ENCODE data around the gene XYLB. TPM values are rescaled to one million over a fixed set of nuclear protein-coding genes. Genes with fewer than 3 reads are reported as not detected.

The XYLB gene
- total RNA-seq, 5 donors from 2014 or later (not counting 1 experiment from before 2014, with no cell fraction given), result 0.59 to 1.9 (median 1.0) TPM

GRCh38 chr3:38334142-38335055 lies 12.2 kb upstream of the XYLB start:
- peaks cover 0 to 8% of the 10 kb centered on the region in 2 donors for H3K27me3 Mint-ChIP-seq
- H3K9me3 ChIP-seq, result no peaks in the 10 kb centered on the region
- ATAC-seq (replicated peaks in 1 of 4) (no peak), DNase-seq (no peak)
- H3K27ac ChIP-seq (ENCODE audit: low read length), result no peak overlapping the region
- no peak overlapping the region for H3K27ac Mint-ChIP-seq
- H3K4me3 Mint-ChIP-seq, result no peak overlapping the region
- CTCF ChIA-PET, result interaction anchor here in 1 of 2 donors (0.5 kb wide), 1 partner anchor 100 kb away, joined by 3 read pairs; no protein-coding TSS in a partner anchor
- H3K27me3 ChIP-seq (replicated peaks in 1 of 2; ENCODE audit: control insufficient read depth in 2 of 2, extremely low read depth in 1 of 2, insufficient read depth in 2 of 2, low read length in 1 of 2), result peaks cover 0 to 5% of the 10 kb centered on the region in 2 experiments
- H3K9me3 Mint-ChIP-seq, result no peaks in the 10 kb centered on the region
- H3K36me3 ChIP-seq (ENCODE audit: control insufficient read depth in 2 of 2, extremely low read depth in 1 of 2, insufficient read depth in 1 of 2, low read length in 1 of 2), result no peaks in the 10 kb centered on the region
- no peaks in the 10 kb centered on the region for H3K4me1 Mint-ChIP-seq
- no peak overlapping the region for H3K4me3 ChIP-seq (ENCODE audit: control insufficient read depth in 1 of 2, extremely low read depth in 1 of 2, low read length in 1 of 2)
- POLR2A ChIA-PET, result no interaction called here
- WGBS (ENCODE audit: insufficient coverage), result 63% methylated on average over 3 of the region's 5 CpGs
- no peaks in the 10 kb centered on the region for H3K4me1 ChIP-seq (ENCODE audit: control insufficient read depth in 1 of 2, extremely low read depth in 1 of 2, insufficient read depth in 2 of 2, low read length in 2 of 2)
- no peaks in the 10 kb centered on the region for H3K36me3 Mint-ChIP-seq

- Mint-ChIP-seq H3K4me3 (no peak overlapping the region), H3K27ac (no peak overlapping the region), H3K36me3 (no peaks in the 10 kb centered on the region), H3K4me1 (no peaks in the 10 kb centered on the region), H3K27me3 (peaks cover 0 to 7% of the 10 kb centered on the region in 2 donors), H3K9me3 (no peaks in the 10 kb centered on the region)
- ChIA-PET CTCF (interaction anchor here (0.5 to 1.2 kb wide), 4 partner anchors 11 to 236 kb away, joined by 3 to 4 read pairs (median 3); partner anchors contain the start of gene XYLB (in 1 of the 2)), POLR2A (no interaction called here)
- DNase-seq (no peak), ATAC-seq (replicated peaks in 1 of 4) (no peak)
- Histone ChIP-seq H3K27ac (ENCODE audit: low read length) (no peak overlapping the region), H3K27me3 (replicated peaks in 1 of 2; ENCODE audit: control insufficient read depth in 2 of 2, extremely low read depth in 1 of 2, insufficient read depth in 2 of 2, low read length in 1 of 2) (peaks cover 0 to 5% of the 10 kb centered on the region in 2 experiments), H3K9me3 (no peaks in the 10 kb centered on the region), H3K36me3 (ENCODE audit: control insufficient read depth in 2 of 2, extremely low read depth in 1 of 2, insufficient read depth in 1 of 2, low read length in 1 of 2) (no peaks in the 10 kb centered on the region), H3K4me1 (ENCODE audit: control insufficient read depth in 1 of 2, extremely low read depth in 1 of 2, insufficient read depth in 2 of 2, low read length in 2 of 2) (no peaks in the 10 kb centered on the region), H3K4me3 (ENCODE audit: control insufficient read depth in 1 of 2, extremely low read depth in 1 of 2, low read length in 1 of 2) (no peak overlapping the region)
- 89% methylated on average over 6 of the region's 6 CpGs for WGBS (ENCODE audit: insufficient coverage)
Measured at GRCh38 chr3:38335263-38335662, 11.3 kb upstream of the XYLB start.

GRCh38 chr3:38337703-38338102 lies 8.9 kb upstream of the XYLB start:
- H3K4me3 Mint-ChIP-seq, result no peak overlapping the region
- ATAC-seq (replicated peaks in 1 of 4) (no peak), DNase-seq (no peak)
- ChIA-PET CTCF (no interaction called here), POLR2A (no interaction called here)
- Histone ChIP-seq H3K27ac (ENCODE audit: low read length) (no peak overlapping the region), H3K9me3 (no peaks in the 10 kb centered on the region), H3K4me3 (ENCODE audit: control insufficient read depth in 1 of 2, extremely low read depth in 1 of 2, low read length in 1 of 2) (no peak overlapping the region), H3K4me1 (ENCODE audit: control insufficient read depth in 1 of 2, extremely low read depth in 1 of 2, insufficient read depth in 2 of 2, low read length in 2 of 2) (no peaks in the 10 kb centered on the region), H3K27me3 (replicated peaks in 1 of 2; ENCODE audit: control insufficient read depth in 2 of 2, extremely low read depth in 1 of 2, insufficient read depth in 2 of 2, low read length in 1 of 2) (peaks cover 0 to 5% of the 10 kb centered on the region in 2 experiments), H3K36me3 (ENCODE audit: control insufficient read depth in 2 of 2, extremely low read depth in 1 of 2, insufficient read depth in 1 of 2, low read length in 1 of 2) (no peaks in the 10 kb centered on the region)
- no peaks in the 10 kb centered on the region for H3K36me3 Mint-ChIP-seq
- H3K27me3 Mint-ChIP-seq, result peaks cover 0 to 7% of the 10 kb centered on the region in 2 donors
- H3K9me3 Mint-ChIP-seq, result no peaks in the 10 kb centered on the region
- no CpG with 5 or more reads among the region's 2 CpGs for WGBS (ENCODE audit: insufficient coverage)
- H3K4me1 Mint-ChIP-seq, result no peaks in the 10 kb centered on the region
- no peak overlapping the region for H3K27ac Mint-ChIP-seq

GRCh38 chr3:38343797-38344594 lies 2.6 kb upstream of the XYLB start:
- H3K36me3 Mint-ChIP-seq, result no peaks in the 10 kb centered on the region
- CTCF ChIA-PET, result interaction anchor here in 1 of 2 donors (0.8 kb wide), 1 partner anchor 136 kb away, joined by 4 read pairs; no protein-coding TSS in a partner anchor
- H3K27me3 Mint-ChIP-seq, result no peaks in the 10 kb centered on the region
- DNase-seq (no peak), ATAC-seq (replicated peaks in 1 of 4) (no peak)
- H3K9me3 ChIP-seq, result no peaks in the 10 kb centered on the region
- WGBS (ENCODE audit: insufficient coverage), result 90% methylated on average over 2 of the region's 3 CpGs
- POLR2A ChIA-PET, result interaction anchor here in 1 of 2 donors (0.6 kb wide), 1 partner anchor 20 kb away, joined by 3 read pairs; no protein-coding TSS in a partner anchor
- no peak overlapping the region for H3K27ac ChIP-seq (ENCODE audit: low read length)
- no peaks in the 10 kb centered on the region for H3K9me3 Mint-ChIP-seq
- no peak overlapping the region for H3K27ac Mint-ChIP-seq
- H3K4me3 Mint-ChIP-seq, result no peak overlapping the region
- H3K4me1 ChIP-seq (ENCODE audit: control insufficient read depth in 1 of 2, extremely low read depth in 1 of 2, insufficient read depth in 2 of 2, low read length in 2 of 2), result peaks cover 0 to 14% of the 10 kb centered on the region in 2 experiments
- peaks cover 3 to 6% (median 4%) of the 10 kb centered on the region in 3 donors for H3K4me1 Mint-ChIP-seq
- H3K36me3 ChIP-seq (ENCODE audit: control insufficient read depth in 2 of 2, extremely low read depth in 1 of 2, insufficient read depth in 1 of 2, low read length in 1 of 2), result no peaks in the 10 kb centered on the region
- H3K4me3 ChIP-seq (ENCODE audit: control insufficient read depth in 1 of 2, extremely low read depth in 1 of 2, low read length in 1 of 2), result no peak overlapping the region
- peaks cover 0 to 3% of the 10 kb centered on the region in 2 experiments for H3K27me3 ChIP-seq (replicated peaks in 1 of 2; ENCODE audit: control insufficient read depth in 2 of 2, extremely low read depth in 1 of 2, insufficient read depth in 2 of 2, low read length in 1 of 2)

GRCh38 chr3:38345879-38346586 lies 552 bp upstream of the XYLB start:
- 40% methylated on average over 5 of the region's 10 CpGs for WGBS (ENCODE audit: insufficient coverage)
- peaks cover 3 to 6% (median 4%) of the 10 kb centered on the region in 3 donors for H3K4me1 Mint-ChIP-seq
- Histone ChIP-seq H3K36me3 (ENCODE audit: control insufficient read depth in 2 of 2, extremely low read depth in 1 of 2, insufficient read depth in 1 of 2, low read length in 1 of 2) (no peaks in the 10 kb centered on the region), H3K4me3 (ENCODE audit: control insufficient read depth in 1 of 2, extremely low read depth in 1 of 2, low read length in 1 of 2) (peak overlapping the region; percentile 55 to 59), H3K9me3 (no peaks in the 10 kb centered on the region), H3K4me1 (ENCODE audit: control insufficient read depth in 1 of 2, extremely low read depth in 1 of 2, insufficient read depth in 2 of 2, low read length in 2 of 2) (peaks cover 0 to 14% of the 10 kb centered on the region in 2 experiments), H3K27ac (ENCODE audit: low read length) (no peak overlapping the region), H3K27me3 (replicated peaks in 1 of 2; ENCODE audit: control insufficient read depth in 2 of 2, extremely low read depth in 1 of 2, insufficient read depth in 2 of 2, low read length in 1 of 2) (peaks cover 0 to 3% of the 10 kb centered on the region in 2 experiments)
- no peak overlapping the region for H3K27ac Mint-ChIP-seq
- CTCF ChIA-PET, result interaction anchor here (1.0 to 2.3 kb wide), 9 partner anchors 10 to 371 kb away, joined by 3 to 19 read pairs (median 4); partner anchors contain the start of gene ACAA1 (in 1 of the 2)
- no peaks in the 10 kb centered on the region for H3K36me3 Mint-ChIP-seq
- POLR2A ChIA-PET, result interaction anchor here (0.6 to 1.1 kb wide), 2 partner anchors 181 to 191 kb away, joined by 3 to 4 read pairs; partner anchors contain the start of gene OXSR1 (in 1 of the 2)
- no peak for ATAC-seq (replicated peaks in 1 of 4)
- H3K27me3 Mint-ChIP-seq, result no peaks in the 10 kb centered on the region
- H3K9me3 Mint-ChIP-seq, result no peaks in the 10 kb centered on the region
- DNase-seq, result no peak
- peak overlapping the region in 2 of 3 donors; percentile 75 to 85 for H3K4me3 Mint-ChIP-seq
